Mammary epithelial cell (primary cell): Measurements from ENCODE around the gene TEX9.

ENCODE experiments used
- EZH2 ChIP-seq: IDR thresholded peaks from 2 replicates; pipeline ENCODE4 v1.6.1; 2012; ENCODE audit warnings: low read length, inconsistent platforms, borderline replicate concordance
- TF ChIP-seq, protein P1 (sequence below), 2 donors: IDR thresholded peaks in 1 of 2; conservative IDR thresholded peaks in 1 of 2; 2 replicates each; pipeline ENCODE4 v1.5.1; 2011 to 2012; ENCODE audit warnings: inconsistent platforms in 2 of 2, low read length in 2 of 2, mild to moderate bottlenecking in 2 of 2, control low read depth in 1 of 2, low read depth in 1 of 2; ENCODE audit not compliant: insufficient read depth in 1 of 2; ENCODE audit errors: extremely low read depth in 1 of 2

GRCh38 chr15:56320316-56320715, 44.9 kb upstream of the TEX9 start:
- TF ChIP-seq, protein P1, sequence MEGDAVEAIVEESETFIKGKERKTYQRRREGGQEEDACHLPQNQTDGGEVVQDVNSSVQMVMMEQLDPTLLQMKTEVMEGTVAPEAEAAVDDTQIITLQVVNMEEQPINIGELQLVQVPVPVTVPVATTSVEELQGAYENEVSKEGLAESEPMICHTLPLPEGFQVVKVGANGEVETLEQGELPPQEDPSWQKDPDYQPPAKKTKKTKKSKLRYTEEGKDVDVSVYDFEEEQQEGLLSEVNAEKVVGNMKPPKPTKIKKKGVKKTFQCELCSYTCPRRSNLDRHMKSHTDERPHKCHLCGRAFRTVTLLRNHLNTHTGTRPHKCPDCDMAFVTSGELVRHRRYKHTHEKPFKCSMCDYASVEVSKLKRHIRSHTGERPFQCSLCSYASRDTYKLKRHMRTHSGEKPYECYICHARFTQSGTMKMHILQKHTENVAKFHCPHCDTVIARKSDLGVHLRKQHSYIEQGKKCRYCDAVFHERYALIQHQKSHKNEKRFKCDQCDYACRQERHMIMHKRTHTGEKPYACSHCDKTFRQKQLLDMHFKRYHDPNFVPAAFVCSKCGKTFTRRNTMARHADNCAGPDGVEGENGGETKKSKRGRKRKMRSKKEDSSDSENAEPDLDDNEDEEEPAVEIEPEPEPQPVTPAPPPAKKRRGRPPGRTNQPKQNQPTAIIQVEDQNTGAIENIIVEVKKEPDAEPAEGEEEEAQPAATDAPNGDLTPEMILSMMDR (conservative IDR thresholded peaks at IDR 0.05 in 1 of 2, IDR thresholded peaks at IDR 0.05 in 1 of 2; ENCODE audit: extremely low read depth in 1 of 2, insufficient read depth in 1 of 2, low read depth in 1 of 2, low read length in 2 of 2), result no peak
- no peak for TF ChIP-seq EZH2
